SU-DHL-6 (cell line): ENCODE data around the gene DTNBP1.

ENCODE experiments used
- H2AFZ ChIP-seq: fragments of 200-600 bp; sonication (generic); 2 replicates; pipeline ENCODE4 v1.6.1; 2014; ENCODE audit warnings: low read depth, mild to moderate bottlenecking, moderate library complexity, mixed read lengths, antibody characterized with exemption, low read length; ENCODE audit not compliant: severe bottlenecking
- H3F3A ChIP-seq: fragments of 200-600 bp; shearing (Covaris generic); 2 replicates; pipeline ENCODE4 v1.6.0; 2016; ENCODE audit warnings: antibody characterized with exemption, mild to moderate bottlenecking; ENCODE audit not compliant: insufficient read depth
- H3K27ac ChIP-seq: fragments of 200-600 bp; sonication (generic); 2 replicates; pipeline ENCODE4 v1.5.1; 2016; ENCODE audit warnings: low read depth, mild to moderate bottlenecking, low read length, moderate library complexity, mixed read lengths
- H3K27me3 ChIP-seq: fragments of 200-600 bp; sonication (generic), shearing (Covaris generic); 2 replicates; pipeline ENCODE4 v1.6.0; 2014; ENCODE audit warnings: mild to moderate bottlenecking, low read length
- H3K36me3 ChIP-seq: fragments of 200-600 bp; sonication (generic); 2 replicates; pipeline ENCODE4 v1.6.1; 2014; ENCODE audit warnings: mild to moderate bottlenecking, low read length, mixed read lengths
- H3K4me2 ChIP-seq: fragments of 300-600, 200-600 bp; shearing (Covaris generic), sonication (generic); 2 replicates; pipeline ENCODE4 v1.6.0; 2014; ENCODE audit warnings: low read length, low read depth, mild to moderate bottlenecking; ENCODE audit not compliant: poor library complexity, severe bottlenecking
- H3K4me3 ChIP-seq: fragments of 200-600 bp; sonication (generic); 2 replicates; pipeline ENCODE4 v1.5.1; 2014; ENCODE audit warnings: antibody characterized with exemption, low read length, mild to moderate bottlenecking, mixed read lengths; ENCODE audit not compliant: insufficient read depth, poor library complexity, severe bottlenecking
- H3K79me2 ChIP-seq: fragments of 200-600 bp; sonication (generic); 2 replicates; pipeline ENCODE4 v1.6.1; 2014; ENCODE audit warnings: mild to moderate bottlenecking, low read length, moderate library complexity; ENCODE audit not compliant: insufficient read depth
- H3K9ac ChIP-seq: fragments of 200-600 bp; sonication (generic); 2 replicates; pipeline ENCODE4 v1.7.0; 2014; ENCODE audit warnings: mild to moderate bottlenecking, low read length
- H3K9me2 ChIP-seq: fragments of 200-600 bp; sonication (generic); replicated peaks from 2 replicates; pipeline ENCODE4 v1.6.1; 2014; ENCODE audit warnings: low read length; ENCODE audit not compliant: insufficient read depth
- H3K9me3 ChIP-seq: fragments of 200-600 bp; sonication (generic); 2 replicates; pipeline ENCODE4 v1.6.1; 2014; ENCODE audit warnings: low read length, mixed read lengths; ENCODE audit not compliant: insufficient read depth
- H4K20me1 ChIP-seq: fragments of 200-600 bp; sonication (generic); 2 replicates; pipeline ENCODE4 v1.6.1; 2014; ENCODE audit warnings: low read depth, mild to moderate bottlenecking, antibody characterized with exemption, low read length, moderate library complexity, mixed read lengths
- CTCF ChIP-seq: fragments of 200-600 bp; sonication (generic); IDR thresholded peaks from one replicate; pipeline ENCODE4 v1.5.1; 2017; ENCODE audit warnings: antibody characterized with exemption, mild to moderate bottlenecking, low read length, moderate library complexity; ENCODE audit not compliant: insufficient read depth, poor library complexity, severe bottlenecking
- EZH2phosphoT487 ChIP-seq: fragments of 200-600 bp; sonication (generic), shearing (Covaris generic); conservative IDR thresholded peaks from 2 replicates; pipeline ENCODE4 v1.6.1; 2018; ENCODE audit warnings: mild to moderate bottlenecking, antibody characterized with exemption, low read length, moderate library complexity, mixed read lengths

The DTNBP1 gene

DNA sequence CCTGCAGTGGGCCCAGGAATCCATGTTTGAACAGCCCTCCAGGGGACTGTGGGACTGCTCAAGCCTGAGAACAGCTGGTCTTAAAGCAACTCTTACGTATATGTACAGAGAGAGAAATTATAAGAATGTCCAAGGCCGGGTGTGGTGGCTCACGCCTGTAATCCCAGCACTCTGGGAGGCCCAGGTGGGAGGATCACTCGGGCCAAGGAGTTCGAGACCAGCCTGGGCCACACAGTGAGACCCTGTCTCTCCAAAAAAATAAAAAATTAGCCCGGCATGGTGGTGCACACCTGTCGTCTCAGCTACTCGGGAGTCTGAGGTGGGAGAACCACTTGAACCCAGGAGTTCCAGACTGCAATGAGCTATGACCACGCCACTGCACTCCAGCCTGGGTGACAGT is 134.0 kb downstream of the DTNBP1 start:
- H3K36me3 ChIP-seq: peaks cover 8% of the 10 kb centered on the region; the same call in 1 of the 2 replicates

GRCh38 chr6:15527838-15528617 is 134.8 kb downstream of the DTNBP1 start:
- no peaks in the 10 kb centered on the region for H4K20me1 ChIP-seq
- H3F3A ChIP-seq: no peaks in the 10 kb centered on the region
- H3K27me3 ChIP-seq: no peaks in the 10 kb centered on the region
- TF ChIP-seq CTCF (no peak), EZH2phosphoT487 (no peak)
- no peak overlapping the region for H2AFZ ChIP-seq
- no peak overlapping the region for H3K4me2 ChIP-seq
- H3K36me3 ChIP-seq: peaks cover 12% of the 10 kb centered on the region; the same call in 1 of the 2 replicates
- H3K79me2 ChIP-seq: no peaks in the 10 kb centered on the region
- H3K9me2 ChIP-seq: no peaks in the 10 kb centered on the region
- no peak overlapping the region for H3K4me3 ChIP-seq
- no peak overlapping the region for H3K27ac ChIP-seq
- H3K9ac ChIP-seq: no peak overlapping the region
- H3K9me3 ChIP-seq: no peaks in the 10 kb centered on the region

More for the DNA sequence above, 134.0 kb downstream of the DTNBP1 start:
- Histone ChIP-seq H3K9me2 (no peaks in the 10 kb centered on the region), H3K79me2 (no peaks in the 10 kb centered on the region), H3K4me2 (no peak overlapping the region), H3K4me3 (no peak overlapping the region), H2AFZ (no peak overlapping the region), H3F3A (no peaks in the 10 kb centered on the region), H4K20me1 (no peaks in the 10 kb centered on the region), H3K9ac (no peak overlapping the region), H3K27ac (no peak overlapping the region), H3K27me3 (no peaks in the 10 kb centered on the region), H3K9me3 (no peaks in the 10 kb centered on the region)
- TF ChIP-seq CTCF (no peak), EZH2phosphoT487 (no peak)

- TF ChIP-seq EZH2phosphoT487: no peak
- no peak for TF ChIP-seq CTCF
- Histone ChIP-seq H3K79me2 (no peaks in the 10 kb centered on the region), H3K36me3 (peaks cover 23% of the 10 kb centered on the region; the same call in 1 of the 2 replicates), H3K4me2 (no peak overlapping the region), H3K4me3 (no peak overlapping the region), H2AFZ (no peak overlapping the region), H3K27ac (no peak overlapping the region), H3K9me3 (no peaks in the 10 kb centered on the region), H3K9ac (no peak overlapping the region), H3F3A (no peaks in the 10 kb centered on the region), H3K9me2 (no peaks in the 10 kb centered on the region), H4K20me1 (no peaks in the 10 kb centered on the region), H3K27me3 (no peaks in the 10 kb centered on the region)
Observed at GRCh38 chr6:15526212-15526701, 136.6 kb downstream of the DTNBP1 start.
